ENCODE data around the gene BCAP31.
A peak's percentile ranks its signal among the peaks of the same experiment; 100 is the strongest.

The BCAP31 gene

DNA sequence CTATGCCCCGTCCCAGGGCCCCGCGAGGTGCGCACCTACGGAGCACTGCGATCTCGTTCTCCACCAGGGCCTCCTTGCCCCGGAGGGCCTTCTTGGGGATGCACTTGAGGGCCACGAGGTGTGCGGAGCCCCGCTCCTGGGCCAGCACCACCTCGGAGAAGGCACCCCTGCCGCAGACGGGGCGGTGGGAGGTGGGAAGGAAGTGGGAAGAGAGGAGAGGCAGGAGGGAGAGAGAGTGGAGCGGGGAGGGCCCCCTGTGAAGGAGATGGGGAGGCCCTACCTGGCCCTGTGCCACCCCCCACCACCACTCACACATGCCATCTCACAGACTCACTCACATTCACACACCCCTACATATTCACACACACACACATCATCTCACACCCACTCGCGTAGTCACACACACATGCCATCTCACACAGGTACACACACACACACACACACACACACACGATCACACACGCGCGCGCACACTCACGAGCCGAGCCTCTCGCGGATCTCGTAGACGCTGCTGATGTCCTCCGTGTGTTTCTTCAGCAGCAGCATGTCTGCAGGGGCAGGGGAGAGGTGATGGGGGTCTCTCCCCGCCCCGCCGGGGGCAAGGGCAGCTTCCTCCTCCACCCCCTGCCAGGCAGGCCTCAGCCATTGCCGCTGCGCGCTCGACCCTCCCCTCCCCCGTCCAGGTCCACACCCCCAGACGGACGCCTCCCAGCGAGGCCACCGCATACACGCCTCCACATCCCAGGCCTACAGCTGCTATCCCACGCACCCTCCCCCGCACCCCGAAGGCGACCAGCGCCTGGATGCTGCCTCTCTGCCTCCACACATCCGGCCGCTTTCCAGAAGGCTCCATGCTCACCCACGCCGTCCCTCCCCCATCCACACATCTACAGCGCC is 51.4 kb downstream of the BCAP31 start:
- DNase-seq: no peak

DNA sequence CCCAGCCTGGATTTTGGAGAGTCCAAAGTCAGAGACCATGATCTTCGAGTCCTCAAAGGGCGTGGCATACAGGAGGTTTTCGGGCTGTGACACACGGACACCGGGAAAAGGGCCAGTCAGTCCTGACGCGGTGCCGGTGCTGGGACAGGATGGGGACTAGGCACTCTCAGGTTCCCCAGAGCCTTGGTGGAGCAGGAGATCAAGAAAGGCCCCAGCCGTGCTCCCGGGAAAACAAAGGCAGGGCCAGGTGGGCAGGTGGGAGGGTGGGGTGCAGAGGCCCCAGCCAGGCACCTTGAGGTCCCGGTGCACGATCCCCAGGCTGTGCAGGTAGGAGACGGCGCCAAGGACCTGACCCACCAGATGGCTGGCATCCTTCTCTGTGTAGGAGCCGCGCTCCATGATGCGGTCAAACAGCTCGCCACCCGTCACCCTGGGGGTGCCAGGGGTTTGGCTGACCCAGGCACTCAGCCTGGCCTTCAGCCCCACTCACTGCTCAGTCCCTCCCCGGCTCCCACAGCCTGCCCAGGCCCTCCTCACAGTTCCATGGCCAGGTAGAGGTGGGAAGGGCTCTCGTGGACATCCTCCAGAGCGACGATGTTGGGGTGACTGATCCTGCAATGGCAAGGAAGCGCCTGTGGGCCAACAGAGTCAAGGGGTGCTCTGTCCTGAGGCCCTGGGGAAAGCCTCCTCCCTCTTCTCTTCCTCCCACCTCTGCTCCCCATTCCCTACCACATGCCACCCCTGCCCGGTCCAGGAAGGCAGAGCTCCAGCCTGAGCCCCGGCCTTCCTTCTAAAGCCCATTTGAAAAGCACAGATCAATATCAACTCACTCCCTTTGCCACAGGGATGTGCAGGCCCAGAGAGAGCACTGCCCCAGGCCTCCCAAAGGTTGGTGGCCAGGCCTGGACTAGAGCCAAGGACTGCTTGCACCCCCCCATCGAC is 52.3 kb downstream of the BCAP31 start:
- DNase-seq: no peak

- no peak for DNase-seq
These were observed 53.2 kb downstream of the BCAP31 start for GRCh38 chrX:153670748-153671588.

GRCh38 chrX:153669901-153670731 is 54.1 kb downstream of the BCAP31 start:
- no peak for DNase-seq

- DNase-seq: peak in 1 of 2 experiments; percentile 11
These were observed 54.9 kb downstream of the BCAP31 start for GRCh38 chrX:153669174-153669890.

DNA sequence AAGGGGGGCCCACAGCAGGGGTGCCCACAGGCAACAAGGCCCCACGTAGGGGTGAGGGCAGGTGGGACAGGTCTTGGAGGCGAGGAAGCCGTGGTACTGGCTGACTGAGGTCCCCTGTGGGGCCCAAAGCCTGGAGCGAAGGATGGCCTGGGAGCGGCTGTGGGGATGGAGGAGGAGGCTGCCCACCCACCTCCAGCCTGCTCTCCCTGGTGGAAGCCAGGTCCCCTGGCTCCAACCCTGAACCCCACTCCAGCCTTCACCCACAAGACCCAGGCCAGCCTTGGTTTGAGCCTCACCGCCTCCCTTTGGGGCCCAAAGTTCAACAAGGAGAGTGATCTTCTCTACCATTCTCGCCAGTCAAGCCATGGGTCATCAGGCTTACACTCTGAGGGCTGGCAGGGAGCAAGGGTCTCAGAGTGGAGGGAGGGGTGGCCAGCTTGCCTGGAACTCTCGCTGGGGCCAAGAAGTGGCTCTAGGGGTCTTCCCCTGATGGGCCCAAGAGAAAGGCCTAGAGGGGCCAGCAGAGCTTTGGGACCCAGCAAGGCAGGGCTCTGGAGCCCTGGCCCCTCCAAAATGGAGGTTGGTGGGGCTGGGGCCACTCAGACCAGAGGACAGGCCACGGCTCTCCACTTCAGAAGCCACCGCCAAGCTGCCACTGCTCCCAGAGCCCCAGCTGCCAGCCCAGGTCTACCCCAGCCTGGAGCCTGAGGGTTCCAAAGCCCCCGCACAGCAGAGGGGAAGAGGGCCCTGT is 55.6 kb downstream of the BCAP31 start:
- no peak for DNase-seq

DNA sequence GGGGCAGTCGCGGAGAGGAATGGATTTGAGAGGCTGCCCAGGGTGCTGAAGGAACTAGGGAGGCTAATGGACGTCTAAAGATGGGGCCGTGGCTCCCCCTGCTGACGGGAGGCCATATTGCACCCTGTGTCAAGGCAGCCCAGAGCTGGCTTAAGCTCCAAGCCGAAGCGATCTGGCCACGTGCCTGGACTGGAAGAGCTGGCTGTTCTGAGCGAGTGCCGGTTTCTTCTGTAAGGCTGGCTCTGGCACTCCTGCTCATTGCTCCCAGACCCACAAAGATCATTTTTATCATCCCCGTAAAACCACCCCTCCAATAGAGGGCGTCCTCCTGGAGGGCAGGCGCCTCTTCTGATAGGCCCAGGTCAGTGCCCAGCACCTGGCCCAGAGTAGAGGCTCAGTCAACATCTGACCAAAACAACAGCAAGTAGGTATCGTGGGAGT is 56.2 kb downstream of the BCAP31 start:
- DNase-seq: peak; percentile 59 to 68

- no peak for DNase-seq
These were observed 56.8 kb downstream of the BCAP31 start for GRCh38 chrX:153667281-153667955.

DNA sequence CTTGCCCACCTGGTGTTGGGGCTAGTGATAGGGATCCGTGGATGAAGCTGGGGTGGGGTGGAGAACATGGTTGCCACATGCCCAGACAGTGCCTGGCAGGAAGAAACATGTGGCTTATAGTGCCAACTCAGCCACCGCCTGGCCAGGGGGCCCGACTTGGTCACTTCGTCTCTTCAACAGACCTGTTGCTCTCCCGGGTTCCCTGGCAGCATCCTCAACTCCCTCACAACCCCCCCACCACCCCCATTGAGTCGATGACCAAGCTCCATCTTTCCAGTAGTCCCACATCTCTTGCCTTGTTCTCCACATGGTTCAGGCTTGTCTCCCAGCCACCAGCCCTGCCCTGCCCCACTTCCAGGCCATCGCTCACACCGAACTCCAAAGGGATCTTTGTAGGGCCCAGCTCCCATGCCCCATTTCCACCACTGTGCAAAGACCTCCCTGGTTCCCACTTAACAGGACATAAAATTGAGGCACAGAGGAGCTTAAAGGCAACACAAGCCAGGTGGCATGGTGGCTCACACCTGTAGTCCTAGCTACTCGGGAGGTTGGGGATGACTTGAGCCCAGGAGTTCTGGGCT is 58.4 kb downstream of the BCAP31 start:
- no peak for DNase-seq

DNA sequence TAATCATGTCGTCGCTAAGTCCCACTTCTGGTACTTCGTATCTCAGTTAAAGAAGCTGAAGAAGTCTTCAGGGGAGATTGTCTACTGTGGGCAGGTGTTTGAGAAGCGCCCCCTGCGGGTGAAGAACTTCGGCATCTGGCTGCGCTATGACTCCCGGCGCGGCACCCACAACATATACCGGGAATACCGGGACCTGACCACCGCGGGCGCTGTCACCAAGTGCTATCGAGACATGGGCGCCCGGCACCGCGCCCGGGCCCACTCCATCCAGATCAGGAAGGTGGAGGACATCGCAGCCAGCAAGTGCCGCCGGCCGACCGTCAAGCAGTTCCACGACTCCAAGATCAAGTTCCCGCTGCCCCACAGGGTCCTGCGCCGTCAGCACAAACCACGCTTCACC is 61.9 kb downstream of the BCAP31 start:
- no peak for DNase-seq

DNA sequence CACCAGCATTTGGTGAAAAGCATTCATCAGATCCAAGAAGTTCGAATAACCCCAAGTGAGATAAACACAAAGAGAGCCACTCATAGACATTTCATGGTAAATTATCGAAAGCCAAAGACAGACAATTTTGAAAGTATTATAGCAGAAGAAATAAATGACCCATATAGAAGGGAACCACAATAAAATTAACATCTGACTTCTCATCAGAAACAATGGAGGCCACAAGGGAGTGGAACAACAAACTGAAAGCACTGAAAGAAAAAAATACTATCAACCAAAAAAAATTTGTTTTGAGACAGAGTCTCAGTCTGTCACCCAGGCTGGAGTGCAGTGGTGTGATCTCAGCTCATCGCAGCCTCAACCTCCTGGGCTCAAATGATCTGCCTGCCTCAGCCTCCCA is 64.9 kb downstream of the BCAP31 start:
- no peak for DNase-seq

DNA sequence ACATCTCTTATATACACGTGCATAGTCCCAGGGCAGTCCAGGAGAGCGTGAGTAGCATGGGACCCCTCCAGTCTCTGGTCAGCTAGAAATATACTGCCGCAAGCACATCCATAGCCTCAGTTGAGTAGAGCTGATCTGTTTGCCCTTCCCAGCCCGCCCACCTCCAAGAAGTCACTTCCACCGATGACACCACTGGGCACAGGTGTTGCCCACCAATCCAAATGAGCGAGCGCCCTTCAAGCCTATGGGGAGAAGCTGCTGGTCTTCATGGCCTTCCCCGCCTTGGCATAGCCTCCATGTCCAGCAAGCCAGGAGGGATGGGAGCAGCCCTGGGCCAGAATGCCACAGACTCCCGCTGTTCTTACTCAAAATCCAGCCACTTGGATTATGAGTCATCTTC is 67.0 kb downstream of the BCAP31 start:
- no peak for DNase-seq

- DNase-seq: no peak
These were observed 70.6 kb downstream of the BCAP31 start for GRCh38 chrX:153653556-153653955.

DNA sequence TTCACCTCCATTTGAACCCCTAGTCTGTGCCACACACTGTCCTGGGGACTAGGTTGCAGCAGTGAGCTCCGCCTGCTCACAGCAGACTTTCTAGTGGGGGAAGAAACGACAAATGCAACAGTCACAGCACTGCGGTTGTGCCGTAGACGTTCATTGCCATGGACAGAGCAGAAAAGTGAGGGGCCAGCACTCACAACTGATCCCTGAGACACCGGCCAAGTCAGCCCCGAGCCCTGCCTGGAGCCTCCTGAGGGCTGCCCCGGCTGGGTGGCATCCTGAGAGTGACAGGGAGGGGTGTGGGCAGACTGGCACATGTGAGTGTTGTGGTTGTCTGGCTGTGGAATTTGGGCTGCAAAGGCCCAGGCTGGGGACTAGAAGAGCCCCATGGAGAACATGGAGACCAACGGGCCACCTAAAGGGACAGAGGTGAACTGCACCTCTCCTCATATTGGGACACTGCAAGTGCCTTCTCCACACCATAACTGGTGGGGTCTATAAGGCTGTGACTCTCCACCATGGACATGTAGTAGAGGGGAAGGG is 72.6 kb downstream of the BCAP31 start:
- peak in 1 of 2 experiments; percentile 24 for DNase-seq

- no peak for DNase-seq
These were observed 73.2 kb downstream of the BCAP31 start for GRCh38 chrX:153650959-153651358.
